SJCRH30 (cell line): ENCODE results near the gene GIMAP2. TPM values are rescaled to one million over a fixed set of nuclear protein-coding genes. Genes with fewer than 3 reads are reported as not detected.

Source experiments
- DNase-seq, 2 experiments: peaks; one replicate each; pipeline ENCODE4 v3.0.0-alpha.2; 2015 to 2020
- H3K27ac ChIP-seq: fragments of 250-450 bp; sonication (Bioruptor Pico); 2 replicates; pipeline ENCODE4 v1.5.1; 2020; ENCODE audit warnings: mild to moderate bottlenecking, moderate library complexity
- H3K27me3 ChIP-seq: fragments of 250-450 bp; sonication (Bioruptor Pico); 2 replicates; pipeline ENCODE4 v1.5.1; 2020; ENCODE audit warnings: mild to moderate bottlenecking, moderate library complexity
- H3K36me3 ChIP-seq: fragments of 250-450 bp; sonication (Bioruptor Pico); 2 replicates; pipeline ENCODE4 v1.5.1; 2020; ENCODE audit warnings: mild to moderate bottlenecking, moderate library complexity
- H3K4me1 ChIP-seq: fragments of 250-450 bp; sonication (Bioruptor Pico); 2 replicates; pipeline ENCODE4 v1.5.1; 2020; ENCODE audit warnings: mild to moderate bottlenecking, moderate library complexity
- H3K4me3 ChIP-seq: fragments of 250-450 bp; sonication (Bioruptor Pico); 2 replicates; pipeline ENCODE4 v1.5.1; 2020; ENCODE audit warnings: mild to moderate bottlenecking, moderate library complexity
- H3K9me3 ChIP-seq: fragments of 250-450 bp; sonication (Bioruptor Pico); replicated peaks from 2 replicates; pipeline ENCODE4 v1.5.1; 2020; ENCODE audit warnings: mild to moderate bottlenecking, moderate library complexity
- total RNA-seq: library from RNA; depleted of rRNA; stranded (reverse); fragments of >200 nt; shearing (Covaris generic); gene quantifications from 2 replicates; pipeline ENCODE4 v1.2.3, GENCODE V29; 2014; rRNA removed

The GIMAP2 gene
- total RNA-seq, 1 experiment from 2014 or later = not detected

DNA sequence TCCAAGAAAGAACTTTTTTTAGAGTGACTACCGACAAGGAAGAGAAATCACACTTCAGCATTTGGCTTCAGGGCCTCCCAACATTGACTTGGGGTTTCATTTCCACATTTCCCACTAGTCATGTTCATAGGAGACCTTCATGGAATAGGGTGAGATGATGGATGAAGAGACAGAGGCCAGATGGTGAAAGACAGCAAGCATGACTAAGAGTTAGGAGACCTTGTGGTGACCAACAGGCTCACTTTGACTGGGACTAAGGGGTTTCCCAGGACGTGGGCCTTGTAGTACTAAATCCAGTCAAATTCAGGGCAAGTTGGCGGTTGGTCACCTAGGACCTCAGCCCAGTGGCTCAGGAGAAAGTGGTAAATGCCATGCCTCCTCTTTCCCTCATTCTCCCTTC, 48.7 kb downstream of the GIMAP2 start:
- no peaks in the 10 kb centered on the region for H3K4me1 ChIP-seq
- no peak for DNase-seq
- peaks cover 2% of the 10 kb centered on the region; the same call in 1 of the 2 replicates for H3K27me3 ChIP-seq
- H3K36me3 ChIP-seq = no peaks in the 10 kb centered on the region
- no peaks in the 10 kb centered on the region for H3K9me3 ChIP-seq
- no peak overlapping the region for H3K4me3 ChIP-seq
- H3K27ac ChIP-seq = no peak overlapping the region

DNA sequence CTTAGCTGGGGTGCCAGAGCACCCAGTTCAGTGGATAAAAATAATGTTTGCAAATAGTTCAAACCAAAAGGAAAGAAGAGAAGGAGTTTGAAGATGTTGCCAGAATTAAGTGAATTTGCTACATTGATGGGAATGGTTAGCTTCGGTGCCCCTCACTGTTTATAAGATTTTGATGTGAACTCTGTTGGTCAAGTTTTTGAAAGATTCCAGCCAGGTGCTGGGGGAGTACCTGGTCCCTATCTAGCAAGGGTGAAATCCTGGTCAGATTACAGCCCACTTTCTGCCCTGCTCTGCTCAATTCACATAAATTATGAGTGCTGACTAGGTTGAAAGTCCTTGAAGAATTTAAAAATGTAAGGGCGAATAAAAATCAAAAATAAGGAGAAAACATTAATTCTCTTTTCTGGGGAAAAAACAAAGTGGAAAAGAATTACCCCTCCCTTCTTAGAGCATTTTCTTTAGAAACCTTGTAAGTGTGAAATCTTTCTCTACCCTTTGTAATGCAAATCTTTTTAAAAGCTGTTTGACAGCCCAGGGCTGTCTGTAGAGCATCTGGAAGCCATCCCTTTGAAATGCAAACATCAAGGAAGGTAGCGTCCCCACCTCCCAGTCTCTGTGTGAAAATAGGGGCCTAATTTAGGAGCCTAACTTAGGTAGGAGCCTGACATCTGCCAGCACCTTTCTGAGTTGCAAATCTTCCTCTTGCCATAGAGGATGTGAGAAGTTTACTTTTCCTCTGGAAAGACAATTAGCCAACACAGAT, 50.3 kb downstream of the GIMAP2 start:
- Histone ChIP-seq H3K36me3 (no peaks in the 10 kb centered on the region), H3K9me3 (no peaks in the 10 kb centered on the region), H3K27me3 (peaks cover 2% of the 10 kb centered on the region; the same call in 1 of the 2 replicates), H3K27ac (no peak overlapping the region), H3K4me1 (no peaks in the 10 kb centered on the region), H3K4me3 (no peak overlapping the region)
- no peak for DNase-seq

DNA sequence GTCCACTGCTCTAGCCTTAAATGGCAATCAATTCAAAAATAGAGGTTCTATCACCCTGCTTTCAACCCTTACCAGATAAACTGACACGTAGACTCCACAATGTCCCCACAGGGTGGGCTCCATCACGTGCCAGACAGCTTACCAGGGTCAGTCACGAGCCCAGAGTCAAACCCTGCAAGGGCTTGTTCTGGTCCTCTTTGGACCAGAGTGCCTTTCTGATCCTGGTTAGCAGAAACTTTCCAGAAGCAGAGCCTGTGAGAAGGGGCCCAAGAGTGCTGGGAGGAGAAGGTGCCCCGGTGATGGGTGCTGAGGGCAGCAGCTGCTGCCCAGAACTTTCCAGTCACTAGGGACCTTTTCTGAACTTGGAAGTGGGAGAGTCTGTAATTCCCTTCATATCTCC, 51.4 kb downstream of the GIMAP2 start:
- no peak for DNase-seq
- no peak overlapping the region for H3K4me3 ChIP-seq
- no peaks in the 10 kb centered on the region for H3K9me3 ChIP-seq
- no peaks in the 10 kb centered on the region for H3K4me1 ChIP-seq
- H3K27ac ChIP-seq = no peak overlapping the region
- peaks cover 5% of the 10 kb centered on the region; the same call in 1 of the 2 replicates for H3K27me3 ChIP-seq
- no peaks in the 10 kb centered on the region for H3K36me3 ChIP-seq

DNA sequence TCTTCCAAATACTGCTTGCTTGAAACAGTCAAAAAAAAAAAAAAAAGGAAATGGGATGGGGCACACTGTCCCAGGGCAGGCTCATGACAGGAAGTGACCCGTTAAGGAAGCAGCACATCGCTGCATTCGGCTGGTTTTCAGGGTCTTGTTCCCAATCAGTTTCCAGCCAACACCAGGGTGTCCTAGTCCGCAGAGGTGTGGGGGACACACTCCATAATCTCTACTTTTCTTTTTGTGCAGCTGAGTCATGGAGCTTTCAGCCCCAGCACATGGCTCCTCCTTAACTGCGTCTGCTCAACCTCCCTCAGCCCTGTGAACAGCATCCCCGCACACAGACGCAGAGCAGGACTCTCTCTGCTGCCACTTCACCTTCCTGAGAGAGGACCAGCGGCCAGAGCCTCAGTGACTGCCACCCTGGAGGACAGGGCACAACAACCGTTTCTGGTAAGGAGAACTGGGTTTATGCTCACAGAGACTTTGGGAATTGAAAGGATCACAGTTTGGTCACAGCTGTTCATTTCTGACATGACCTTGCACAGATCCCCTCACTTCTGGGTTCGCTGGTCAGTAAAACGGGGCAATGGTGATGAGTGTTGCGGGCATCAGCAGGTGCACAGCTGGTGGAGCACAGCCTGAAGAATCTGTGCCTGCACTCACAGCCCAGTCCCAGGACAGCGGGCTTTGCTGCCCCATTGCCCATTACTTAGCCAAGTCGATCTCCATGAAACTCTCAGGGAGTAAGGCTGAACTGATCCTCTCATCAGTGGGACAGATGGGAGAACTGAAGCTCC, 52.0 kb downstream of the GIMAP2 start, which contains the start of gene GIMAP5:
TSS of gene GIMAP5 (plus strand) at position 154 of the 791 bp plus-strand sequence. CDS start 3,467 bp downstream, outside the sequence.
- Histone ChIP-seq H3K9me3 (no peaks in the 10 kb centered on the region), H3K27me3 (peaks cover 6% of the 10 kb centered on the region; the same call in 1 of the 2 replicates), H3K4me3 (no peak within 1 kb of the TSS), H3K27ac (no peak within 1 kb of the TSS), H3K36me3 (no peaks in the 10 kb centered on the region), H3K4me1 (no peaks in the 10 kb centered on the region)
- no peak for DNase-seq

DNA sequence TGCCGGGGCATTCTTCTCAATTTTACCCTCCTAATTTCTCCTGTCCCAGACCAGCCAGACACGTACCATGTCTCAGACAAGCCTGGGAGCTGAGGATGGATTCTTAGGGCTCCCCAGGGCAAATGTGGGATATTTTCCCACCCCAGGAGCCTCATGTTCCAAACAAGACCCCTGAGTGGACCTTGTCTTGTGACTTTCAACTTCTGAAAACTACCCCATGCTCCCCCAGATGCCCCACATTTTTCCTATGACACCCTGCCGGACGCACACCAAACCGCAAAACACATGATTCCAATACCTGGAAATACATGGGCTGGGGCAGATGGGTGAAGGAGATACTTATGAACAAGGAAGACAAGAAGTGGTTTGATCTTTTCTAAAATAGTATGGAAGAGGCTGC, 52.6 kb downstream of the GIMAP2 start:
- Histone ChIP-seq H3K9me3 (no peaks in the 10 kb centered on the region), H3K27me3 (peaks cover 6% of the 10 kb centered on the region; the same call in 1 of the 2 replicates), H3K27ac (no peak overlapping the region), H3K4me3 (no peak overlapping the region), H3K4me1 (no peaks in the 10 kb centered on the region), H3K36me3 (no peaks in the 10 kb centered on the region)
- DNase-seq = no peak

DNA sequence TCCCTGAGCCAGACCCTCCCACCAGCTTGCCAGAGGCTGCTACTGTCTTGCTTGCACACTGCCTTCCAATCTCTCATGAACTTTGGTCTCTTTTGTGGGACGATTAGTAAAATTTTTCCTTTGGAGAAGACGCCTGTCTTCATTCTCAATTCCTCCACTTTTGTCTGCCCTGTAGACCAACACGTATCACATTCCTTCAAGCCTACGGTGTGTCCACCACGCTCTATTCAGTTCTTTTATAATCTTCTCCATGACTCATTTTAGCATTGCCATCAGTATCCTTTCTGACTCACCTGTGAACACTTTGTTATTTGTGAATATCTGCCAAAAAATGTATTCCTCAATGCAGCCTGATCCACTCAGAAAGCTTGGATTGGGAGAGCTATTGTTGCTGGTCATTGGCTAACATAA, 53.1 kb downstream of the GIMAP2 start:
- no peaks in the 10 kb centered on the region for H3K4me1 ChIP-seq
- peaks cover 6% of the 10 kb centered on the region; the same call in 1 of the 2 replicates for H3K27me3 ChIP-seq
- H3K27ac ChIP-seq = no peak overlapping the region
- H3K4me3 ChIP-seq = no peak overlapping the region
- H3K9me3 ChIP-seq = no peaks in the 10 kb centered on the region
- DNase-seq = no peak
- H3K36me3 ChIP-seq = no peaks in the 10 kb centered on the region

DNA sequence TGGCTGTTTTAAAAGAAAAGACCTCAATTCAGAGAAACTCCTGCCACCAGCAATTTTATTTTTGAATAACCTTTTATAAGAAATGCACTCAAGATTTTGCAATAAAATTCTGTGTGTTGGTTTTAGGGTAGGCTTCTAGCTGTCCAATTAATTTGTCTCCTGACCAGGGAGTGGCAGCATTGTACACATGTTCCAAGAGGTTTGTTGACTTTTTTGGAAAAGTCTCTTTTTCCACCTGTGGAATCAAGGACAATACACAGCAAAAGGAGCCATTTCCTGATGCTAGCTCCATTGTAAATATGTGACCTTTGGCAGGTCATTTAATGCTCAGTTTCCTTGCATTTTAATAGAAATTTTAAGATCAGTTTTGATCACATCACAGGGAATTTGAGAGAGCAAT, 53.5 kb downstream of the GIMAP2 start:
- no peaks in the 10 kb centered on the region for H3K9me3 ChIP-seq
- peaks cover 6% of the 10 kb centered on the region; the same call in 1 of the 2 replicates for H3K27me3 ChIP-seq
- no peak overlapping the region for H3K27ac ChIP-seq
- H3K4me1 ChIP-seq = no peaks in the 10 kb centered on the region
- no peak for DNase-seq
- no peak overlapping the region for H3K4me3 ChIP-seq
- no peaks in the 10 kb centered on the region for H3K36me3 ChIP-seq

DNA sequence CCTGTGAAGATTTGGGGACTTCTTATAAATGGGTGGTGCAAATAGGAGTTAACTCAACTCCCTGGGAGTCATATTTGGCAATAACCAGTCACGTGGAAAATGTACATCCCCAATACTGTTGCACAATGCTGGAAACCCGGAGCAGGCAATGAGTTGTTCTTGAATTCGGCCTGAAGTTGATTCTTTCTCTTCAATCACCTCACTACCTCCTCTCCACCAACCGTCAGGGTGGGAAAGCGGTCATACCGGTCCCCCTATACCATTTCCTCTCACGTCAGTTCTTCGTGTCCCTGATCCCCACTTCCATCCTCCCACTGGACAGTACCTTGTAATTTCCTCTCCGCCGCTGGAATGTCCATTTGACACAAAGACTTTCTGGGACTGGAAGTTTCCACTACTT, 54.5 kb downstream of the GIMAP2 start:
- Histone ChIP-seq H3K4me1 (no peaks in the 10 kb centered on the region), H3K27ac (no peak overlapping the region), H3K36me3 (no peaks in the 10 kb centered on the region), H3K27me3 (peaks cover 3% of the 10 kb centered on the region; the same call in 1 of the 2 replicates), H3K9me3 (no peaks in the 10 kb centered on the region), H3K4me3 (no peak overlapping the region)
- no peak for DNase-seq

DNA sequence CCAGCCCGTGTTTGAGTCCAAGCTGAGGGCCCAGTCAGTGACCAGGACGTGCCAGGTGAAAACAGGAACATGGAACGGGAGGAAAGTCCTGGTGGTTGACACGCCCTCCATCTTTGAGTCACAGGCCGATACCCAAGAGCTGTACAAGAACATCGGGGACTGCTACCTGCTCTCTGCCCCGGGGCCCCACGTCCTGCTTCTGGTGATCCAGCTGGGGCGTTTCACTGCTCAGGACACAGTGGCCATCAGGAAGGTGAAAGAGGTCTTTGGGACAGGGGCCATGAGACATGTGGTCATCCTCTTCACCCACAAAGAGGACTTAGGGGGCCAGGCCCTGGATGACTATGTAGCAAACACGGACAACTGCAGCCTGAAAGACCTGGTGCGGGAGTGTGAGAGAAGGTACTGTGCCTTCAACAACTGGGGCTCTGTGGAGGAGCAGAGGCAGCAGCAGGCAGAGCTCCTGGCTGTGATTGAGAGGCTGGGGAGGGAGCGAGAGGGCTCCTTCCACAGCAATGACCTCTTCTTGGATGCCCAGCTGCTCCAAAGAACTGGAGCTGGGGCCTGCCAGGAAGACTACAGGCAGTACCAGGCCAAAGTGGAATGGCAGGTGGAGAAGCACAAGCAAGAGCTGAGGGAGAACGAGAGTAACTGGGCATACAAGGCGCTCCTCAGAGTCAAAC, 56.9 kb downstream of the GIMAP2 start:
- H3K4me3 ChIP-seq = no peak overlapping the region
- H3K9me3 ChIP-seq = no peaks in the 10 kb centered on the region
- no peaks in the 10 kb centered on the region for H3K4me1 ChIP-seq
- DNase-seq = no peak
- no peak overlapping the region for H3K27ac ChIP-seq
- no peaks in the 10 kb centered on the region for H3K36me3 ChIP-seq
- H3K27me3 ChIP-seq = peaks cover 3% of the 10 kb centered on the region; the same call in 1 of the 2 replicates

Other genes starting within 250 kb of the GIMAP2 start
- gene GIMAP8, start 235.1 kb upstream of the GIMAP2 start, total RNA-seq = not detected in 2 replicates
- not detected in 2 replicates for gene GIMAP7, start 170.8 kb upstream of the GIMAP2 start, total RNA-seq
- not detected in 2 replicates for gene GIMAP4, start 118.3 kb upstream of the GIMAP2 start, total RNA-seq
- not detected in 2 replicates for gene GIMAP6, start 53.3 kb upstream of the GIMAP2 start, total RNA-seq
- gene GIMAP1, start 30.9 kb downstream of the GIMAP2 start, total RNA-seq = not detected in 2 replicates
- not detected in 2 replicates for gene GIMAP5, start 51.7 kb downstream of the GIMAP2 start, total RNA-seq
- gene TMEM176B, start 114.7 kb downstream of the GIMAP2 start, total RNA-seq = not detected in 2 replicates
- not detected in 2 replicates for gene TMEM176A, start 115.1 kb downstream of the GIMAP2 start, total RNA-seq
- not detected in 2 replicates for gene AOC1, start 166.8 kb downstream of the GIMAP2 start, total RNA-seq